H9 (cell line): ENCODE results near the gene ZBTB12. TPM values are rescaled to one million over a fixed set of nuclear protein-coding genes. Genes with fewer than 3 reads are reported as not detected.

Source experiments
- DNase-seq: peaks from one replicate; pipeline ENCODE4 v3.0.0-alpha.2; 2017
- H2AFZ ChIP-seq: one replicate; pipeline ENCODE4 v1.6.1; 2013; ENCODE audit warnings: mild to moderate bottlenecking, low read length, control low read depth, moderate library complexity
- H2AK5ac ChIP-seq: 2 replicates; pipeline ENCODE4 v1.6.1; 2013; ENCODE audit warnings: low read length, control low read depth, mixed read lengths; ENCODE audit not compliant: insufficient read length
- H2BK120ac ChIP-seq: one replicate; pipeline ENCODE4 v1.6.1; 2013; ENCODE audit warnings: low read depth, mild to moderate bottlenecking, low read length, control low read depth, inconsistent platforms; ENCODE audit not compliant: poor library complexity, severe bottlenecking
- H2BK12ac ChIP-seq: 2 replicates; pipeline ENCODE4 v1.6.1; 2013; ENCODE audit warnings: low read length, control low read depth, mixed read lengths, low read depth; ENCODE audit not compliant: insufficient read length
- H2BK15ac ChIP-seq: 2 replicates; pipeline ENCODE4 v1.6.1; 2013; ENCODE audit warnings: low read depth, low read length, control low read depth
- H2BK20ac ChIP-seq: one replicate; pipeline ENCODE4 v1.6.1; 2013; ENCODE audit warnings: low read depth, mild to moderate bottlenecking, low read length, control low read depth, inconsistent platforms; ENCODE audit not compliant: poor library complexity, severe bottlenecking
- H2BK5ac ChIP-seq: 2 replicates; pipeline ENCODE4 v1.6.1; 2013; ENCODE audit warnings: low read length, control low read depth, mixed read lengths; ENCODE audit not compliant: insufficient read length
- H3K14ac ChIP-seq: 2 replicates; pipeline ENCODE4 v1.6.1; 2013; ENCODE audit warnings: low read length, control low read depth; ENCODE audit not compliant: insufficient read depth
- H3K18ac ChIP-seq: 2 replicates; pipeline ENCODE4 v1.6.1; 2013; ENCODE audit warnings: low read depth, mild to moderate bottlenecking, mixed read lengths, low read length, control low read depth; ENCODE audit not compliant: insufficient read length
- H3K23ac ChIP-seq: 2 replicates; pipeline ENCODE4 v1.6.1; 2013; ENCODE audit warnings: low read length, control low read depth, mixed read lengths, low read depth; ENCODE audit not compliant: insufficient read length
- H3K23me2 ChIP-seq: 2 replicates; pipeline ENCODE4 v1.6.1; 2013; ENCODE audit warnings: low read depth, mild to moderate bottlenecking, mixed read lengths, low read length, control low read depth; ENCODE audit not compliant: insufficient read length, poor library complexity, severe bottlenecking
- H3K27ac ChIP-seq: 2 replicates; pipeline ENCODE4 v1.5.1; 2013; ENCODE audit warnings: low read length, control low read depth, mixed read lengths, low read depth; ENCODE audit not compliant: insufficient read length
- H3K27me3 ChIP-seq: 2 replicates; pipeline ENCODE4 v1.6.1; 2013; ENCODE audit warnings: low read length, control low read depth, inconsistent platforms; ENCODE audit not compliant: insufficient read depth
- H3K4ac ChIP-seq: 2 replicates; pipeline ENCODE4 v1.6.1; 2013; ENCODE audit warnings: low read depth, mild to moderate bottlenecking, control low read depth, inconsistent platforms, low read length, moderate library complexity
- H3K4me1 ChIP-seq: 2 replicates; pipeline ENCODE4 v1.6.1; 2013; ENCODE audit warnings: low read length, control low read depth, inconsistent platforms; ENCODE audit not compliant: insufficient read depth
- H3K4me2 ChIP-seq: 2 replicates; pipeline ENCODE4 v1.6.1; 2013; ENCODE audit warnings: low read length, control low read depth, mixed read lengths; ENCODE audit not compliant: insufficient read length, insufficient read depth
- H3K56ac ChIP-seq: 2 replicates; pipeline ENCODE4 v1.6.1; 2013; ENCODE audit warnings: low read depth, mild to moderate bottlenecking, mixed read lengths, low read length, control low read depth; ENCODE audit not compliant: insufficient read length
- H3K79me1 ChIP-seq: 2 replicates; pipeline ENCODE4 v1.6.1; 2013; ENCODE audit warnings: low read depth, mild to moderate bottlenecking, moderate library complexity, low read length, control low read depth, inconsistent platforms; ENCODE audit not compliant: insufficient read depth, poor library complexity, severe bottlenecking
- H3K79me2 ChIP-seq: 2 replicates; pipeline ENCODE4 v1.6.1; 2013; ENCODE audit warnings: low read length, control low read depth, inconsistent platforms; ENCODE audit not compliant: insufficient read depth
- H3K9ac ChIP-seq: 2 replicates; pipeline ENCODE4 v1.6.1; 2013; ENCODE audit warnings: low read length, control low read depth, mixed read lengths; ENCODE audit not compliant: insufficient read length; ENCODE audit errors: extremely low read depth
- H3K9me3 ChIP-seq: one replicate; pipeline ENCODE4 v1.6.1; 2013; ENCODE audit warnings: low read depth, low read length, inconsistent platforms; ENCODE audit not compliant: control insufficient read depth
- H3T11ph ChIP-seq: one replicate; pipeline ENCODE4 v1.6.1; 2013; ENCODE audit warnings: mild to moderate bottlenecking, low read length, control low read depth, inconsistent platforms
- H4K20me1 ChIP-seq: one replicate; pipeline ENCODE4 v1.6.1; 2013; ENCODE audit not compliant: control insufficient read depth, insufficient read length, insufficient read depth
- H4K5ac ChIP-seq: 2 replicates; pipeline ENCODE4 v1.6.1; 2013; ENCODE audit warnings: low read depth, mild to moderate bottlenecking, mixed read lengths, low read length, control low read depth; ENCODE audit not compliant: insufficient read length
- H4K8ac ChIP-seq: replicated peaks from 2 replicates; pipeline ENCODE4 v1.6.1; 2013; ENCODE audit warnings: low read length, control low read depth, mixed read lengths, low read depth; ENCODE audit not compliant: insufficient read length
- H4K91ac ChIP-seq: 2 replicates; pipeline ENCODE4 v1.6.1; 2013; ENCODE audit warnings: low read depth, mild to moderate bottlenecking, moderate library complexity, mixed read lengths, low read length, control low read depth; ENCODE audit not compliant: insufficient read length
- H3K27ac Mint-ChIP-seq, 3 experiments: 2 replicates in 2 of 3; 3 replicates in 1 of 3; pipeline ENCODE4 v1.8.0; 2020 to 2021; ENCODE audit warnings: mixed read lengths in 3 of 3, mild to moderate bottlenecking in 1 of 3, moderate library complexity in 1 of 3
- H3K27me3 Mint-ChIP-seq: 2 replicates; pipeline ENCODE4 v1.8.0; 2021; ENCODE audit warnings: low read depth, mild to moderate bottlenecking, moderate library complexity, mixed read lengths
- H3K36me3 Mint-ChIP-seq, 3 experiments: 2 replicates in 2 of 3; 3 replicates in 1 of 3; pipeline ENCODE4 v1.8.0; 2020 to 2021; ENCODE audit warnings: low read depth in 3 of 3, mixed read lengths in 3 of 3; ENCODE audit not compliant: insufficient read depth in 1 of 3
- H3K4me1 Mint-ChIP-seq, 2 experiments: 2 replicates each; pipeline ENCODE4 v1.8.0; 2020; ENCODE audit warnings: mixed read lengths in 2 of 2
- H3K4me3 Mint-ChIP-seq, 2 experiments: 2 replicates in 1 of 2; 3 replicates in 1 of 2; pipeline ENCODE4 v1.8.0; 2020 to 2021; ENCODE audit warnings: mild to moderate bottlenecking in 2 of 2, mixed read lengths in 2 of 2, moderate library complexity in 1 of 2
- H3K9me3 Mint-ChIP-seq, 2 experiments: 2 replicates in 1 of 2; 3 replicates in 1 of 2; pipeline ENCODE4 v1.8.0; 2020; ENCODE audit warnings: mild to moderate bottlenecking in 2 of 2, mixed read lengths in 2 of 2, moderate library complexity in 1 of 2
- CTCF ChIP-seq: fragments of 200-600 bp; sonication (generic); conservative IDR thresholded peaks from 3 replicates; pipeline ENCODE4 v1.8.0; 2021; ENCODE audit warnings: antibody characterized with exemption, mild to moderate bottlenecking
- WGBS: extraction: QIAGEN DNeasy Blood & Tissue Kit; methylation state at CpG from one replicate; pipeline ENCODE4 v1.1.7; 2013; ENCODE audit warnings: missing lambda C conversion rate, low lambda C conversion rate, mixed read lengths; ENCODE audit not compliant: insufficient read length; ENCODE audit errors: extremely low coverage; 5-methylcytosine and 5-hydroxymethylcytosine counted together
- total RNA-seq: library from RNA; stranded (reverse); gene quantifications from 2 replicates; pipeline ENCODE4 v1.2.1, GENCODE V29; 2021

The ZBTB12 gene
- total RNA-seq, 1 experiment from 2014 or later = 31.0 TPM

GRCh38 chr6:31915756-31916155, 13.9 kb upstream of the ZBTB12 start:
- H3K18ac ChIP-seq = no peak overlapping the region
- no peak overlapping the region for H3T11ph ChIP-seq
- H3K27ac Mint-ChIP-seq = no peak overlapping the region

More at GRCh38 chr6:31915756-31916155, 13.9 kb upstream of the ZBTB12 start:
- Histone ChIP-seq H3K27ac (no peak overlapping the region), H2AFZ (no peak overlapping the region), H3K79me1 (no peaks in the 10 kb centered on the region), H2BK5ac (no peak overlapping the region), H4K20me1 (no peaks in the 10 kb centered on the region), H4K5ac (no peak overlapping the region), H3K4me1 (no peaks in the 10 kb centered on the region), H3K4ac (no peak overlapping the region), H3K14ac (no peak overlapping the region), H2BK120ac (no peak overlapping the region), H2AK5ac (peak overlapping the region; percentile 71), H2BK20ac (no peak overlapping the region), H4K91ac (no peak overlapping the region), H4K8ac (no peak overlapping the region), H3K9ac (no peak overlapping the region), H3K56ac (no peak overlapping the region), H3K79me2 (no peaks in the 10 kb centered on the region), H3K4me2 (no peak overlapping the region), H3K9me3 (no peaks in the 10 kb centered on the region), H3K23me2 (no peaks in the 10 kb centered on the region), H2BK12ac (no peak overlapping the region), H2BK15ac (no peak overlapping the region), H3K23ac (no peak overlapping the region), H3K27me3 (no peaks in the 10 kb centered on the region)
- no peaks in the 10 kb centered on the region for H3K36me3 Mint-ChIP-seq
- no peaks in the 10 kb centered on the region for H3K9me3 Mint-ChIP-seq
- no peak for DNase-seq
- peaks cover 1% of the 10 kb centered on the region for H3K27me3 Mint-ChIP-seq
- H3K4me1 Mint-ChIP-seq = peaks cover 0 to 3% of the 10 kb centered on the region in 2 experiments; a peak in 1 of 4 replicates
- no peak for TF ChIP-seq CTCF
- no peak overlapping the region for H3K4me3 Mint-ChIP-seq
- WGBS = no CpG with 5 or more reads among the region's 6 CpGs
